T47D (cell line): ENCODE results near the gene PBX4.

Experiments used
- DNase-seq, 2 experiments: peaks; one replicate each; pipeline versions ENCODE4 v3.0.0 to v3.0.0-alpha.2; 2011 to 2012; ENCODE audit warnings: low read depth in 1 of 2, low spot score in 1 of 2
- JUND ChIP-seq: IDR thresholded peaks from 2 replicates; pipeline ENCODE4 v1.6.1; 2012; ENCODE audit warnings: low read depth
- in situ Hi-C: cut with HindIII; loops from 2 replicates; pipeline ENCODE4 v1.10.0; 2016; ENCODE audit warnings: low sequenced_read_pairs, low pct_unique_long_range_greater_than_20kb

Gene PBX4

GRCh38 chr19:19563348-19563848, 55.1 kb downstream of the PBX4 start:
- no peak for DNase-seq
- TF ChIP-seq JUND: no peak
- in situ Hi-C loops: no loop called here

- no peak for DNase-seq
- in situ Hi-C loops: no loop called here
- TF ChIP-seq JUND: no peak
These were observed 55.7 kb downstream of the PBX4 start for GRCh38 chr19:19562665-19563347.

- DNase-seq: no peak
- in situ Hi-C loops: no loop called here
- TF ChIP-seq JUND: no peak
These were observed 56.4 kb downstream of the PBX4 start for GRCh38 chr19:19561946-19562664.

GRCh38 chr19:19559931-19560330, 58.6 kb downstream of the PBX4 start:
- DNase-seq: no peak
- in situ Hi-C loops: no loop called here
- no peak for TF ChIP-seq JUND

GRCh38 chr19:19558636-19559035, 59.9 kb downstream of the PBX4 start:
- in situ Hi-C loops: no loop called here
- no peak for TF ChIP-seq JUND
- DNase-seq: no peak

- DNase-seq: no peak
- in situ Hi-C loops: no loop called here
- TF ChIP-seq JUND: no peak
These were observed 60.4 kb downstream of the PBX4 start for GRCh38 chr19:19558055-19558454.

GRCh38 chr19:19554074-19555023, 64.1 kb downstream of the PBX4 start:
- no peak for TF ChIP-seq JUND
- DNase-seq: peak in 1 of 2 experiments; percentile 51
- in situ Hi-C loops: no loop called here

GRCh38 chr19:19553670-19554069, 64.8 kb downstream of the PBX4 start:
- no peak for DNase-seq
- no peak for TF ChIP-seq JUND
- in situ Hi-C loops: no loop called here

GRCh38 chr19:19552798-19553197, 65.7 kb downstream of the PBX4 start:
- DNase-seq: peak; percentile 61 to 66
- no peak for TF ChIP-seq JUND
- in situ Hi-C loops: no loop called here

- in situ Hi-C loops: no loop called here
- DNase-seq: peak in 1 of 2 experiments; percentile 47
These were observed 66.7 kb downstream of the PBX4 start for GRCh38 chr19:19551853-19552192.

GRCh38 chr19:19550972-19551852, 67.3 kb downstream of the PBX4 start:
- DNase-seq: no peak
- TF ChIP-seq JUND: no peak
- in situ Hi-C loops: no loop called here

More at GRCh38 chr19:19551853-19552192, 66.7 kb downstream of the PBX4 start:
- TF ChIP-seq JUND: no peak
